PC-9 (cell line): ENCODE measurements around the gene SH3BP4. TPM values are rescaled to one million over a fixed set of nuclear protein-coding genes. Genes with fewer than 3 reads are reported as not detected.

Experiments used
- BruUV-seq: library from RNA; stranded (reverse); fragments of 400-500 nt; replicated peaks from 2 replicates; lab custom pipeline; 2021; lab: Mats Ljungman, UMichigan
- CTCF ChIA-PET: fragments of 300-600 bp; sonication (Branson Sonifier 250); formaldehyde crosslinking; loops from one replicate; lab custom pipeline; 2022; ENCODE audit warnings: antibody characterized with exemption; lab: Charles Lee
- POLR2A ChIA-PET: fragments of 300-600 bp; sonication (Branson Sonifier 250); formaldehyde crosslinking; loops from one replicate; lab custom pipeline; 2022; ENCODE audit warnings: antibody characterized with exemption; ENCODE audit not compliant: unreplicated experiment; lab: Charles Lee
- DNase-seq, 2 experiments: peaks; one replicate each; pipeline versions ENCODE4 v3.0.0 to v3.0.0-alpha.2; 2015 to 2022; ENCODE audit warnings: mixed read lengths in 1 of 2
- H2AFZ ChIP-seq: fragments of 200-600 bp; sonication (generic); 2 replicates; pipeline ENCODE4 v1.8.1; 2017; ENCODE audit warnings: antibody characterized with exemption
- H3F3A ChIP-seq: fragments of 200-600 bp; sonication (generic); 2 replicates; pipeline ENCODE4 v1.8.1; 2017; ENCODE audit warnings: antibody characterized with exemption, mild to moderate bottlenecking, low read depth; ENCODE audit not compliant: insufficient read depth
- H3K27ac ChIP-seq: fragments of 200-600 bp; sonication (generic); 2 replicates; pipeline ENCODE4 v1.6.1; 2016; ENCODE audit warnings: mixed run types
- H3K27me3 ChIP-seq: fragments of 200-600 bp; sonication (generic); 2 replicates; pipeline ENCODE4 v1.6.1; 2016; ENCODE audit warnings: low read depth, mixed run types; ENCODE audit not compliant: insufficient read depth
- H3K36me3 ChIP-seq: fragments of 200-600 bp; sonication (generic); 2 replicates; pipeline ENCODE4 v1.6.1; 2016; ENCODE audit warnings: low read depth, mixed run types
- H3K4me1 ChIP-seq: fragments of 200-600 bp; sonication (generic); replicated peaks from 2 replicates; pipeline ENCODE4 v1.6.1; 2016; ENCODE audit warnings: mixed run types; ENCODE audit not compliant: insufficient read depth
- H3K4me2 ChIP-seq: fragments of 200-600 bp; sonication (generic); 2 replicates; pipeline ENCODE4 v1.6.1; 2017; ENCODE audit warnings: mixed run types
- H3K4me3 ChIP-seq: fragments of 200-600 bp; sonication (generic); 2 replicates; pipeline ENCODE4 v1.6.1; 2016; ENCODE audit warnings: mixed run types
- H3K79me2 ChIP-seq: fragments of 200-600 bp; sonication (generic); 2 replicates; pipeline ENCODE4 v1.6.1; 2017; ENCODE audit warnings: low read depth, mixed run types
- H3K9me2 ChIP-seq: fragments of 200-600 bp; sonication (generic); 2 replicates; pipeline ENCODE4 v1.8.1; 2017; ENCODE audit warnings: mild to moderate bottlenecking; ENCODE audit not compliant: insufficient read depth
- H3K9me3 ChIP-seq: fragments of 200-600 bp; sonication (generic); 2 replicates; pipeline ENCODE4 v1.8.1; 2016; ENCODE audit warnings: low read depth; ENCODE audit not compliant: insufficient read depth
- H4K20me1 ChIP-seq: fragments of 200-600 bp; sonication (generic); 2 replicates; pipeline ENCODE4 v1.8.1; 2017; ENCODE audit not compliant: insufficient read depth
- CTCF ChIP-seq: fragments of 200-600 bp; sonication (generic); conservative IDR thresholded peaks from 2 replicates; pipeline ENCODE4 v1.6.1; 2017; ENCODE audit warnings: mixed run types, antibody characterized with exemption, mild to moderate bottlenecking, moderate library complexity
- EZH2 ChIP-seq: fragments of 200-600 bp; sonication (generic); IDR thresholded peaks from 2 replicates; pipeline ENCODE4 v1.8.0; 2017; ENCODE audit warnings: antibody characterized with exemption, low read depth
- intact Hi-C: fragments of 100-400 bp; cut with micrococcal nuclease; formaldehyde crosslinking; loops from one replicate; pipeline ENCODE4 v1.10.0; 2022; ENCODE audit not compliant: unreplicated experiment
- total RNA-seq: library from RNA; stranded (reverse); gene quantifications from 2 replicates; pipeline ENCODE4 v1.2.3, GENCODE V29; 2021

Gene SH3BP4
- total RNA-seq, 1 experiment from 2014 or later = 131 TPM

DNA sequence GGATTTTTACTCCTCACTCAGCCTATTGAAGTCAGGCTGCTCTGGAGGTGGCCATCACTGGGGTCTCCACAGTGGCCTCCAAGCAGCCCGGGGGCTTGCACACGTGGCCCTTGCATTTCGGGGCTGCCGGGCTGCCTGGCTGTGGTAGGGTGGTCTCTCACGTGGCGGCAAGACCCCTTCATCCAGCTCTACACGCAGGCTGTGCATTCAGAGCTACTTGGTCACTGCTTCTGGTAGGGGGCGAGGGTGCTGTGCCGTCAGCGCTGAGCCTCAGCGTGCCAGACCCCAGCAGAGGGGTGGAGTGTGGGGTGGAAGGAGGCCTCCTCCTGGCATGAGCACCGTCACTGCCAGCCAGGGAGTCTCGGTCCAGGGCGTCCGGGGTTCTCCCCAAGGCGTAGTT is 80.6 kb downstream of the SH3BP4 start:
- CTCF ChIA-PET = no interaction called here
- TF ChIP-seq CTCF (no peak), EZH2 (no peak)
- POLR2A ChIA-PET = no interaction called here
- Histone ChIP-seq H2AFZ (no peak overlapping the region), H3K4me3 (no peak overlapping the region), H3K79me2 (peaks cover 84% of the 10 kb centered on the region), H4K20me1 (peaks cover 10% of the 10 kb centered on the region; the same call in 1 of the 2 replicates), H3K9me2 (no peaks in the 10 kb centered on the region), H3F3A (peaks cover 32% of the 10 kb centered on the region), H3K36me3 (peaks cover 19% of the 10 kb centered on the region; the same call in 1 of the 2 replicates), H3K27me3 (no peaks in the 10 kb centered on the region), H3K4me1 (peaks cover 24% of the 10 kb centered on the region), H3K27ac (no peak overlapping the region), H3K9me3 (no peaks in the 10 kb centered on the region), H3K4me2 (no peak overlapping the region)
- no TSS peak for BruUV-seq
- intact Hi-C loops = no loop called here
- no peak for DNase-seq

DNA sequence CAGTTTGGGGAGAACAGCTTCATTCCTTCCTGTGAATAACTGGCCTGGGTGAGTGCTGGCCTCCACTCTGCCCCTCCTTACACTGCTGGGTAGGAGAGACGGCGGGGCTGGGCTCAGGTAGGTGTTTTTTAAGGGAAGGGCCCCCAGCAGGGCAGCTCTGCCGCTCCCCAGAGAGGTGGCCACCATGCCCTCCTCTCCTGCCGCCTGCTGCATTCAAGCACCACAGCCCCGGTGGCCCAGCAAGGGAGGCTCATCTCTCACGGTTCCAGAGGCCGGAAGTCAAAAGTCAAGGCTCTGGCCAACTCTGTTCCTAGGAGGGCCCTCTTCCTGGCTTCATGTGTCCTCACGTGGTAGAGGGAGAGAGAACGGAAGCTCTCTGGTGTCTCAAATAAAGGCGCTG is 81.1 kb downstream of the SH3BP4 start:
- POLR2A ChIA-PET = no interaction called here
- Histone ChIP-seq H4K20me1 (peaks cover 10% of the 10 kb centered on the region; the same call in 1 of the 2 replicates), H3K36me3 (peaks cover 24% of the 10 kb centered on the region; the same call in 1 of the 2 replicates), H3K79me2 (peaks cover 80% of the 10 kb centered on the region), H3K4me1 (peaks cover 19% of the 10 kb centered on the region), H3K9me2 (no peaks in the 10 kb centered on the region), H3F3A (peaks cover 27% of the 10 kb centered on the region), H3K9me3 (no peaks in the 10 kb centered on the region), H2AFZ (no peak overlapping the region), H3K4me2 (no peak overlapping the region), H3K27me3 (no peaks in the 10 kb centered on the region), H3K27ac (no peak overlapping the region), H3K4me3 (no peak overlapping the region)
- no peak for TF ChIP-seq EZH2
- TF ChIP-seq CTCF = no peak
- intact Hi-C loops = no loop called here
- no TSS peak for BruUV-seq
- CTCF ChIA-PET = no interaction called here
- no peak for DNase-seq

GRCh38 chr2:235034265-235035118 is 82.7 kb downstream of the SH3BP4 start:
- H3K79me2 ChIP-seq = peaks cover 75% of the 10 kb centered on the region
- ChIA-PET CTCF (interaction anchor here (0.7 kb wide), 1 partner anchor 134 kb away, joined by 3 read pairs; no protein-coding TSS in a partner anchor), POLR2A (interaction anchor here (1.0 kb wide), 1 partner anchor 53 kb away, joined by 3 read pairs; no protein-coding TSS in a partner anchor)
- H3K9me2 ChIP-seq = no peaks in the 10 kb centered on the region
- H3K4me1 ChIP-seq = peaks cover 3% of the 10 kb centered on the region; the same call in 1 of the 2 replicates
- H3K27me3 ChIP-seq = no peaks in the 10 kb centered on the region
- peaks cover 15% of the 10 kb centered on the region; the same call in 1 of the 2 replicates for H4K20me1 ChIP-seq
- H3K4me2 ChIP-seq = no peak overlapping the region
- H3F3A ChIP-seq = peaks cover 23% of the 10 kb centered on the region
- no TSS peak for BruUV-seq
- no peak for DNase-seq
- H3K9me3 ChIP-seq = no peaks in the 10 kb centered on the region
- peaks cover 27% of the 10 kb centered on the region; the same call in 1 of the 2 replicates for H3K36me3 ChIP-seq
- H2AFZ ChIP-seq = no peak overlapping the region
- H3K27ac ChIP-seq = no peak overlapping the region
- intact Hi-C loops = no loop called here
- H3K4me3 ChIP-seq = no peak overlapping the region
- TF ChIP-seq EZH2 (no peak), CTCF (no peak)
